H1 (cell line): Measurements from ENCODE around the gene CDV3. TPM values are rescaled to one million over a fixed set of nuclear protein-coding genes. Genes with fewer than 3 reads are reported as not detected.
A peak's percentile ranks its signal among the peaks of the same experiment; 100 is the strongest.

Source experiments
- CTCF ChIA-PET: fragments of 300-600 bp; sonication (Branson Sonifier 250); formaldehyde crosslinking; loops from one replicate; lab custom pipeline; 2021; ENCODE audit not compliant: partially characterized antibody; lab: Charles Lee
- POLR2A ChIA-PET: fragments of 300-600 bp; sonication (Branson Sonifier 250); formaldehyde crosslinking; loops from one replicate; lab custom pipeline; 2021; ENCODE audit warnings: inconsistent platforms; ENCODE audit not compliant: partially characterized antibody; lab: Charles Lee
- DNase-seq, 2 experiments: peaks; one replicate each; pipeline versions ENCODE4 v3.0.0 to v3.0.0-alpha.2; 2010 to 2022; ENCODE audit warnings: low spot score in 2 of 2, low read depth in 1 of 2, mixed read lengths in 1 of 2
- FAIRE-seq: peaks from 2 replicates; lab custom pipeline; 2011; peaks lifted over from hg19 to GRCh38; lab: Jason Lieb, UNC
- H2AFZ ChIP-seq: 2 replicates; pipeline ENCODE4 v1.8.1; 2012; ENCODE audit warnings: low read length, inconsistent platforms
- H2AK5ac ChIP-seq: 2 replicates; pipeline ENCODE4 v1.6.1; 2013; ENCODE audit warnings: low read depth, low read length
- H2BK120ac ChIP-seq: replicated peaks from 2 replicates; pipeline ENCODE3; 2013; ENCODE audit warnings: low read depth, low read length, inconsistent platforms
- H2BK12ac ChIP-seq: 2 replicates; pipeline ENCODE4 v1.6.1; 2013; ENCODE audit warnings: low read depth, low read length
- H2BK15ac ChIP-seq: 2 replicates; pipeline ENCODE4 v1.6.1; 2013; ENCODE audit warnings: low read length
- H2BK20ac ChIP-seq: 2 replicates; pipeline ENCODE4 v1.6.1; 2013; ENCODE audit warnings: low read length
- H2BK5ac ChIP-seq: 2 replicates; pipeline ENCODE4 v1.6.1; 2013; ENCODE audit warnings: low read depth, low read length
- H3K14ac ChIP-seq: 2 replicates; pipeline ENCODE4 v1.6.1; 2013; ENCODE audit warnings: inconsistent platforms; ENCODE audit not compliant: insufficient read length
- H3K18ac ChIP-seq: 2 replicates; pipeline ENCODE4 v1.6.1; 2013; ENCODE audit warnings: low read length; ENCODE audit errors: extremely low read depth
- H3K23ac ChIP-seq: 2 replicates; pipeline ENCODE4 v1.6.1; 2013; ENCODE audit warnings: inconsistent platforms; ENCODE audit not compliant: insufficient read length
- H3K23me2 ChIP-seq: 2 replicates; pipeline ENCODE4 v1.6.1; 2013; ENCODE audit warnings: low read depth, low read length
- H3K27ac ChIP-seq: 2 replicates; pipeline ENCODE4 v1.6.1; 2011; ENCODE audit warnings: low read depth, low read length, inconsistent platforms
- H3K27me3 ChIP-seq, 4 experiments: replicated peaks in 1 of 4; 1 replicate in 1 of 4; 2 replicates in 3 of 4; pipeline versions ENCODE4 v1.6.1 to v1.8.1; 2011 to 2013; ENCODE audit warnings: low read length in 3 of 4, mild to moderate bottlenecking in 3 of 4, inconsistent platforms in 2 of 4, mixed read lengths in 2 of 4, moderate library complexity in 1 of 4; ENCODE audit not compliant: control insufficient read depth in 3 of 4, insufficient read depth in 3 of 4; ENCODE audit errors: extremely low read depth in 1 of 4
- H3K36me3 ChIP-seq, 4 experiments: 2 replicates each; pipeline versions ENCODE4 v1.6.1 to v1.8.1; 2011 to 2013; ENCODE audit warnings: mild to moderate bottlenecking in 4 of 4, low read length in 3 of 4, moderate library complexity in 2 of 4, control low read depth in 1 of 4, inconsistent platforms in 1 of 4; ENCODE audit not compliant: insufficient read depth in 4 of 4, control insufficient read depth in 2 of 4
- H3K4ac ChIP-seq: replicated peaks from 2 replicates; pipeline ENCODE3; 2013; ENCODE audit warnings: low read length, low read depth, mixed read lengths, inconsistent platforms; ENCODE audit not compliant: insufficient read length
- H3K4me1 ChIP-seq, 4 experiments: replicated peaks in 1 of 4; 1 replicate in 1 of 4; 2 replicates in 3 of 4; pipeline versions ENCODE4 v1.6.1 to v1.8.1; 2011 to 2013; ENCODE audit warnings: low read length in 3 of 4, inconsistent platforms in 2 of 4, mixed read lengths in 1 of 4; ENCODE audit not compliant: insufficient read depth in 4 of 4, control insufficient read depth in 3 of 4
- H3K4me2 ChIP-seq, 2 experiments: 2 replicates each; pipeline versions ENCODE4 v1.6.1 to v1.8.1; 2011 to 2013; ENCODE audit warnings: low read depth in 2 of 2, low read length in 2 of 2, control low read depth in 1 of 2, inconsistent platforms in 1 of 2, mild to moderate bottlenecking in 1 of 2; ENCODE audit not compliant: insufficient read depth in 1 of 2
- H3K4me3 ChIP-seq, 4 experiments: fragments of 200-600, 300-600 bp in 1 of 4; sonication (generic), shearing (Covaris generic), sonication (Bioruptor Twin) in 1 of 4; 2 replicates each; pipeline versions ENCODE4 v1.5.1 to v1.8.1; 2011 to 2016; ENCODE audit warnings: low read length in 4 of 4, low read depth in 3 of 4, control low read depth in 2 of 4, inconsistent platforms in 2 of 4, mild to moderate bottlenecking in 2 of 4, mixed read lengths in 1 of 4, moderate library complexity in 1 of 4; ENCODE audit not compliant: insufficient read depth in 2 of 4; ENCODE audit errors: extremely low read depth in 1 of 4
- H3K56ac ChIP-seq: replicated peaks from 2 replicates; pipeline ENCODE3; 2013; ENCODE audit warnings: low read depth, mild to moderate bottlenecking, mixed read lengths, low read length, inconsistent platforms; ENCODE audit not compliant: insufficient read length
- H3K79me1 ChIP-seq: 2 replicates; pipeline ENCODE4 v1.6.1; 2013; ENCODE audit warnings: low read depth, low read length, control low read depth
- H3K79me2 ChIP-seq, 2 experiments: 2 replicates each; pipeline versions ENCODE4 v1.6.1 to v1.8.1; 2012 to 2013; ENCODE audit warnings: low read length in 2 of 2, mild to moderate bottlenecking in 2 of 2, inconsistent platforms in 1 of 2; ENCODE audit not compliant: insufficient read depth in 2 of 2, control insufficient read depth in 1 of 2
- H3K9ac ChIP-seq, 4 experiments: replicated peaks in 1 of 4; 1 replicate in 1 of 4; 2 replicates in 3 of 4; pipeline versions ENCODE4 v1.6.1 to v1.8.1; 2011 to 2013; ENCODE audit warnings: low read depth in 3 of 4, low read length in 3 of 4, control low read depth in 2 of 4, mild to moderate bottlenecking in 2 of 4, moderate library complexity in 2 of 4, inconsistent platforms in 1 of 4; ENCODE audit errors: extremely low read depth in 1 of 4
- H3K9me3 ChIP-seq, 2 experiments: 2 replicates each; pipeline versions ENCODE4 v1.6.1 to v1.8.1; 2012 to 2013; ENCODE audit warnings: mild to moderate bottlenecking in 2 of 2, moderate library complexity in 2 of 2, control low read depth in 1 of 2, inconsistent platforms in 1 of 2, low read depth in 1 of 2, low read length in 1 of 2, mixed read lengths in 1 of 2; ENCODE audit not compliant: insufficient read depth in 2 of 2
- H4K20me1 ChIP-seq, 2 experiments: replicated peaks in 1 of 2; 2 replicates each; pipeline versions ENCODE3 to v1.8.1; 2011 to 2013; ENCODE audit warnings: inconsistent platforms in 2 of 2, low read length in 2 of 2, mild to moderate bottlenecking in 1 of 2; ENCODE audit not compliant: insufficient read depth in 2 of 2, control insufficient read depth in 1 of 2
- H4K5ac ChIP-seq: 2 replicates; pipeline ENCODE4 v1.6.1; 2013; ENCODE audit warnings: low read length, low read depth, mixed read lengths, inconsistent platforms; ENCODE audit not compliant: insufficient read length
- H4K8ac ChIP-seq: 2 replicates; pipeline ENCODE4 v1.8.0; 2013; ENCODE audit warnings: mild to moderate bottlenecking, moderate library complexity, low read length, inconsistent platforms; ENCODE audit not compliant: insufficient read depth; ENCODE audit errors: extremely low read depth
- H4K91ac ChIP-seq: replicated peaks from 2 replicates; pipeline ENCODE3; 2013; ENCODE audit warnings: low read length, mixed read lengths, inconsistent platforms; ENCODE audit not compliant: insufficient read length
- ASH2L ChIP-seq: fragments of 200-600, 300-600 bp; sonication (generic); IDR thresholded peaks from one replicate; pipeline ENCODE4 v1.7.1; 2017; ENCODE audit warnings: low read length
- CBX8 ChIP-seq: fragments of 300-800, 300-1000 bp; sonication (generic); IDR thresholded peaks from 2 replicates; pipeline ENCODE4 v1.7.1; 2016; ENCODE audit warnings: low read depth, low read length, borderline replicate concordance
- CHD2 ChIP-seq: IDR thresholded peaks from 2 replicates; pipeline ENCODE4 v1.6.1; 2012; ENCODE audit warnings: low read length, improper control_type of control experiment
- CTBP2 ChIP-seq: IDR thresholded peaks from 2 replicates; pipeline ENCODE4 v1.7.0; 2011; ENCODE audit warnings: borderline replicate concordance, mild to moderate bottlenecking, moderate library complexity, mixed read lengths, low read length; ENCODE audit not compliant: insufficient read depth, insufficient read length
- EP300 ChIP-seq, 2 experiments: IDR thresholded peaks; 1 replicate in 1 of 2; 2 replicates in 1 of 2; pipeline ENCODE4 v1.6.1; 2011 to 2012; ENCODE audit warnings: low read depth in 2 of 2, low read length in 2 of 2, mild to moderate bottlenecking in 2 of 2, borderline replicate concordance in 1 of 2, inconsistent platforms in 1 of 2, moderate library complexity in 1 of 2
- GTF2F1 ChIP-seq: IDR thresholded peaks from 2 replicates; pipeline ENCODE4 v1.6.1; 2012; ENCODE audit warnings: low read depth, low read length, improper control_type of control experiment, borderline replicate concordance
- PHF8 ChIP-seq: fragments of 200-600 bp; sonication (generic); conservative IDR thresholded peaks from 2 replicates; pipeline ENCODE4 v1.7.1; 2012; ENCODE audit warnings: low read depth, mild to moderate bottlenecking, inconsistent platforms, low read length, moderate library complexity
- POLR2AphosphoS5 ChIP-seq: IDR thresholded peaks from 2 replicates; pipeline ENCODE4 v1.6.1; 2011; ENCODE audit warnings: low read depth, low read length
- RXRA ChIP-seq: IDR thresholded peaks from 2 replicates; pipeline ENCODE4 v1.6.1; 2011; ENCODE audit warnings: low read depth, mild to moderate bottlenecking, low read length, moderate library complexity; ENCODE audit not compliant: insufficient read depth
- SP4 ChIP-seq: IDR thresholded peaks from 2 replicates; pipeline ENCODE4 v1.6.1; 2012; ENCODE audit warnings: low read length, inconsistent platforms
- SRF ChIP-seq: IDR thresholded peaks from 2 replicates; pipeline ENCODE4 v1.6.1; 2011; ENCODE audit warnings: mild to moderate bottlenecking, low read depth, low read length, moderate library complexity
- TAF7 ChIP-seq: optimal IDR thresholded peaks from 2 replicates; pipeline ENCODE3; 2011; ENCODE audit warnings: low read depth, mild to moderate bottlenecking, inconsistent platforms, low read length, moderate library complexity, borderline replicate concordance
- TEAD4 ChIP-seq: IDR thresholded peaks from 2 replicates; pipeline ENCODE4 v1.6.1; 2012; ENCODE audit warnings: low read depth, low read length, inconsistent platforms, mixed read lengths
- WGBS, 2 experiments: shearing (Covaris generic) in 1 of 2; methylation state at CpG; one replicate each; pipeline versions ENCODE4 v1.1.6 to v1.1.7; 2013 to 2015; ENCODE audit warnings: low lambda C conversion rate in 2 of 2, mixed read lengths in 2 of 2, inconsistent platforms in 1 of 2, low coverage in 1 of 2, missing lambda C conversion rate in 1 of 2; ENCODE audit not compliant: insufficient replicate concordance in 2 of 2, insufficient coverage in 1 of 2, insufficient read length in 1 of 2; ENCODE audit errors: extremely low coverage in 1 of 2, missing lambda C conversion rate in 1 of 2; 5-methylcytosine and 5-hydroxymethylcytosine counted together
- polyA plus RNA-seq, 7 experiments: library from polyadenylated mRNA; depleted of rRNA in 3 of 7; stranded (reverse) in 5 of 7; unstranded in 2 of 7; fragments of >200 nt in 5 of 7; fragments of 200-250 nt in 2 of 7; gene quantifications; 1 replicate in 5 of 7; 2 replicates in 1 of 7; 4 replicates in 1 of 7; pipeline versions ENCODE4 v1.2.1 to v1.2.3, GENCODE V29; 2011 to 2013; ENCODE audit warnings: missing spikeins in 2 of 7, mixed read lengths in 2 of 7
- total RNA-seq: library from RNA; stranded (reverse); fragmentation: NEBNext Ultra II Directional; extraction: Animal tissue kit (Norgen Biotek cat#: 25700); gene quantifications from 2 replicates; pipeline ENCODE4 v1.2.1, GENCODE V29; 2021

The CDV3 gene
- total and polyA plus RNA-seq, 2 of the 8 experiments (the other 6 are each of a cell fraction or from before 2014, with no cell fraction given) = 29.4 to 163 TPM

- Histone ChIP-seq H4K8ac (no peak overlapping the region), H4K5ac (no peak overlapping the region), H2BK120ac (no peak overlapping the region), H3K23ac (no peak overlapping the region), H3K23me2 (no peaks in the 10 kb centered on the region), H3K18ac (no peak overlapping the region), H4K20me1 (peaks cover 3 to 10% of the 10 kb centered on the region in 2 experiments), H3K79me2 (no peaks in the 10 kb centered on the region), H3K4ac (no peak overlapping the region), H3K27ac (no peak overlapping the region), H2BK20ac (no peak overlapping the region), H3K14ac (no peak overlapping the region)
- WGBS, 2 experiments = 92% methylated on average over 2 of the region's 2 CpGs; no CpG with 5 or more reads in 1 of the 2 experiments
- TF ChIP-seq SP4 = no peak
- no peak for TF ChIP-seq GTF2F1
- TF ChIP-seq POLR2AphosphoS5 = no peak
- TF ChIP-seq CBX8 = no peak
- TF ChIP-seq TEAD4 = no peak
- TF ChIP-seq RXRA = no peak
- TF ChIP-seq TAF7 = no peak
- TF ChIP-seq EP300 (IDR thresholded peaks at IDR 0.05; ENCODE audit: borderline replicate concordance in 1 of 2, low read depth in 2 of 2, low read length in 2 of 2) = no peak
- no peak for TF ChIP-seq CTBP2
- no peak for TF ChIP-seq SRF
- TF ChIP-seq ASH2L = no peak
- TF ChIP-seq PHF8 = no peak
- no peak for TF ChIP-seq CHD2
- TF ChIP-seq, all 59 proteins: peak for 0
- Histone ChIP-seq H3K79me1 (no peaks in the 10 kb centered on the region), H3K9ac (peak overlapping the region in 1 of 4 experiments; percentile 34; a peak in 1 of 7 replicates), H3K4me1 (no peaks in the 10 kb centered on the region), H3K4me2 (no peak overlapping the region), H3K56ac (no peak overlapping the region), H2BK12ac (no peak overlapping the region), H2BK5ac (no peak overlapping the region), H3K27me3 (no peaks in the 10 kb centered on the region), H3K36me3 (peaks cover 20 to 59% (median 45%) of the 10 kb centered on the region in 4 experiments), H2AFZ (no peak overlapping the region), H2BK15ac (no peak overlapping the region), H3K9me3 (no peaks in the 10 kb centered on the region), H3K4me3 (no peak overlapping the region), H4K91ac (no peak overlapping the region), H2AK5ac (no peak overlapping the region)
- DNase-seq (no peak), FAIRE-seq (no peak)
- ChIA-PET CTCF (no interaction called here), POLR2A (interaction anchor here (2.1 kb wide), 1 partner anchor 15 kb away, joined by 13 read pairs; the partner anchor contains the start of gene CDV3)
Observed at GRCh38 chr3:133588784-133589465, 15.4 kb downstream of the CDV3 start.
